Fibroblast of villous mesenchyme (primary cell): ENCODE measurements around the gene GOLIM4. TPM values are rescaled to one million over a fixed set of nuclear protein-coding genes. Genes with fewer than 3 reads are reported as not detected.

Experiments used
- DNase-seq: peaks from one replicate; pipeline ENCODE4 v3.0.0-alpha.2; 2010; ENCODE audit warnings: low read depth
- H3K4me3 ChIP-seq: 2 replicates; pipeline ENCODE4 v1.5.1; 2011; ENCODE audit warnings: low read depth, mild to moderate bottlenecking, low read length
- CTCF ChIP-seq: IDR thresholded peaks from 2 replicates; pipeline ENCODE4 v1.5.1; 2012; ENCODE audit warnings: low read depth, mild to moderate bottlenecking, low read length; ENCODE audit not compliant: insufficient read depth
- total RNA-seq: library from RNA; depleted of rRNA; stranded (reverse); fragments of >200 nt; gene quantifications from 2 replicates; pipeline ENCODE4 v1.2.3, GENCODE V29; 2012

The GOLIM4 gene
- total RNA-seq, 1 donor, result 49.2 TPM

DNA sequence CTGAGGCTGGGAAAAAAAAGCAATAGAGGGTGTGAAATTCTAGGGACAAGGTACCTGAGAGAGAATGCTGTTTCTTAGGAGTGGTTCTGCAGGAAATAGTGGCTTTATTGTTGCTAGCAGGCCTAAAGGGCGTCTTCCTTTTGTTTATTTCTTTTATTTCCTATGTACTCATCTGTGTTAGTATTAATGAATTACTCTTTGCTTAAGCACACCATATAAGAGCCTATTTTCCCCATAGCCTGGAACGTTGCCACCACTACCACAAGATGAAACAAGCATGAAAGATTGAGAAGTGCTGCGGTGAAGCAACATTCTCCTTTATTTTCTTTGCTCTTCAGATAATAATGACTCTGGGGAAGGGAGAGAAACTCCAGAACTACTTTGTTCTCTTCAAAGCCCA is 21.3 kb upstream of the GOLIM4 start:
- TF ChIP-seq CTCF, result no peak
- DNase-seq, result peak; percentile 11
- H3K4me3 ChIP-seq, result no peak overlapping the region

DNA sequence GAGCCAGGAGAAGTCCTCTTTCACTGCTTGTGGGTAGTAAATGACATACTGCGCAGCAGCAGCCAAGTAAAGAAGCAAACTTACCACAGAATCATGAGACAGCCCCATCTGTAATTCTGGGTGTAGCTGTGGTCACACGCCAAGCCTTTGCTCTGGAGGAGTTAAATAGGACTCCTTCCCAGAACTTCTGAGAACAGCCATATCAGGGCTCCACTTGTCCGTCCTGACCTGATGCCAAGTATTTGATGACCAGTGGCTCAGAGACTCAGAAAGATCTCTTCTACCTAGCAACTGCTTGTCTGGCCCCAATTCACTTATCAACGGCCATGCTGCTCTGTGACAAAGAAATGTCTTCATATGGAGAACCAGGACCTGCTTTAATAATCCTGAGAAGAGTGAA is 20.6 kb upstream of the GOLIM4 start:
- no peak overlapping the region for H3K4me3 ChIP-seq
- no peak for DNase-seq
- no peak for TF ChIP-seq CTCF

GRCh38 chr3:168113848-168114247 is 18.1 kb upstream of the GOLIM4 start:
- H3K4me3 ChIP-seq, result no peak overlapping the region
- no peak for DNase-seq
- TF ChIP-seq CTCF, result no peak

GRCh38 chr3:168112894-168113293 is 17.2 kb upstream of the GOLIM4 start:
- H3K4me3 ChIP-seq, result no peak overlapping the region
- no peak for TF ChIP-seq CTCF
- DNase-seq, result no peak

DNA sequence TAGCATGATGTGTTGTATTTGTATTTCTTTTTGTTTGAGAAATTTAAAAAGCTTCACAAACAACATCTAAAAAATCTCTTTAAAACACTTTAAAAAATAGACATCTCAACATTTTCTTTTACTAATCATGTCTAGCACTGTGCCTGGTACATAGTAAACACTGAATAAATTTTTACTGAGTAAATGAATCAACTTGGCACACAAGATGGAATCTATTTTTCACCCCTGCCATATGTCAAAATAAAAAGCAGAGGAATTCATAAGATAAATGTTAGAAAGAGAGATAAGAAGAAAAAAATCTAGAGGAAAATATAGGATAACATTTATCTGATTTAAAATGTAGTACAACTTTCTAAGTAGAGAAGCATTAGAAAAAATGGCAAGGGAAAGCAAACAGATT is 8.6 kb upstream of the GOLIM4 start:
- no peak overlapping the region for H3K4me3 ChIP-seq
- TF ChIP-seq CTCF, result no peak
- DNase-seq, result no peak

GRCh38 chr3:168102735-168103410 is 7.1 kb upstream of the GOLIM4 start:
- TF ChIP-seq CTCF, result no peak
- no peak for DNase-seq
- H3K4me3 ChIP-seq, result no peak overlapping the region
